Measurements from ENCODE around the gene MACF1. TPM values are rescaled to one million over a fixed set of nuclear protein-coding genes. Genes with fewer than 3 reads are reported as not detected.

MACF1 gene
- total and polyA plus RNA-seq, 2 of the 13 experiments (the other 11 are each of a cell fraction or from before 2014, with no cell fraction given), result 36.7 to 65.4 TPM

- peaks cover 27 to 65% of the 10 kb centered on the region in 2 experiments for H3K36me3 ChIP-seq (replicated peaks in 1 of 2; ENCODE audit: control insufficient read depth in 1 of 2, insufficient read depth in 2 of 2, low read length in 2 of 2)
- TF ChIP-seq ZUFSP (CRISPR knock-in tag; IDR thresholded peaks at IDR 0.05; ENCODE audit: borderline replicate concordance), result no peak
- H3K4me3 ChIP-seq (replicated peaks in 1 of 3; ENCODE audit: insufficient read depth in 1 of 3, low read depth in 2 of 3, low read length in 3 of 3), result no peak overlapping the region
- no peaks in the 10 kb centered on the region for H3K27me3 ChIP-seq (ENCODE audit: control insufficient read depth in 1 of 2, insufficient read depth in 2 of 2, low read length in 2 of 2)
- no peaks in the 10 kb centered on the region for H3K9me3 ChIP-seq (ENCODE audit: low read length)
- no peaks in the 10 kb centered on the region for H4K20me1 ChIP-seq (ENCODE audit: insufficient read depth, low read length)
- no peaks in the 10 kb centered on the region for H3K79me2 ChIP-seq (ENCODE audit: insufficient read depth, low read length)
- in situ Hi-C loops (cut with HindIII; ENCODE audit: extremely low pct_ligation_motif_present, low pct_unique_long_range_greater_than_20kb) (no loop called here), intact Hi-C loops (cut with micrococcal nuclease; ENCODE audit: unreplicated experiment) (no loop called here)
- ChIA-PET POLR2A (no interaction called here), CTCF (ENCODE audit: low intra/inter-chr PET ratio, low total read pairs) (no interaction called here)
- H3K9ac ChIP-seq (ENCODE audit: insufficient read depth, low read depth, low read length), result no peak overlapping the region
- no peak for ATAC-seq
- DNase-seq (ENCODE audit: low spot score), result no peak
- no TSS peak for BruUV-seq (replicated peaks)
- no peak overlapping the region for H3K4me2 ChIP-seq (ENCODE audit: low read depth, low read length)
- no peaks in the 10 kb centered on the region for H3K4me1 ChIP-seq (ENCODE audit: insufficient read depth, low read length)
- H3K27ac ChIP-seq (ENCODE audit: extremely low read length, insufficient read depth, low read length), result no peak overlapping the region
- no peak overlapping the region for H2AFZ ChIP-seq (ENCODE audit: low read length)
- no peak for FAIRE-seq
- WGBS (ENCODE audit: low lambda C conversion rate), result 90% methylated on average over 1 of the region's 1 CpG
These were observed 87.9 kb downstream of the MACF1 start for GRCh38 chr1:39292401-39292800.

GRCh38 chr1:39293375-39294070, 89.0 kb downstream of the MACF1 start:
- ChIA-PET POLR2A (no interaction called here), CTCF (ENCODE audit: low intra/inter-chr PET ratio, low total read pairs) (no interaction called here)
- H3K4me2 ChIP-seq (ENCODE audit: low read depth, low read length), result no peak overlapping the region
- FAIRE-seq (no peak), ATAC-seq (no peak), DNase-seq (ENCODE audit: low spot score) (no peak)
- no peaks in the 10 kb centered on the region for H3K9me3 ChIP-seq (ENCODE audit: low read length)
- TF ChIP-seq E2F5 (CRISPR knock-in tag; conservative IDR thresholded peaks at IDR 0.05) (no peak), JARID2 (CRISPR knock-in tag; IDR thresholded peaks at IDR 0.05; ENCODE audit: insufficient replicate concordance) (no peak), SMC3 (IDR thresholded peaks at IDR 0.05; ENCODE audit: low read length) (no peak), ZEB1 (IDR thresholded peaks at IDR 0.05; ENCODE audit: insufficient replicate concordance, low read depth) (no peak), MTF1 (CRISPR knock-in tag; IDR thresholded peaks at IDR 0.05) (no peak), REPIN1 (CRISPR knock-in tag; IDR thresholded peaks at IDR 0.05; ENCODE audit: borderline replicate concordance, low read depth) (no peak), BCLAF1 (IDR thresholded peaks at IDR 0.05) (no peak), ZNF451 (CRISPR knock-in tag; IDR thresholded peaks at IDR 0.05) (no peak)
- no peaks in the 10 kb centered on the region for H3K4me1 ChIP-seq (ENCODE audit: insufficient read depth, low read length)
- in situ Hi-C loops (cut with HindIII; ENCODE audit: extremely low pct_ligation_motif_present, low pct_unique_long_range_greater_than_20kb), result no loop called here
- peaks cover 23 to 63% of the 10 kb centered on the region in 2 experiments for H3K36me3 ChIP-seq (replicated peaks in 1 of 2; ENCODE audit: control insufficient read depth in 1 of 2, insufficient read depth in 2 of 2, low read length in 2 of 2)
- no TSS peak for BruUV-seq (replicated peaks)
- intact Hi-C loops (cut with micrococcal nuclease; ENCODE audit: unreplicated experiment), result no loop called here
- 95% methylated on average over 3 of the region's 3 CpGs for WGBS (ENCODE audit: low lambda C conversion rate)
- H3K4me3 ChIP-seq (replicated peaks in 1 of 3; ENCODE audit: insufficient read depth in 1 of 3, low read depth in 2 of 3, low read length in 3 of 3), result no peak overlapping the region
- H4K20me1 ChIP-seq (ENCODE audit: insufficient read depth, low read length), result no peaks in the 10 kb centered on the region
- H2AFZ ChIP-seq (ENCODE audit: low read length), result no peak overlapping the region
- H3K27me3 ChIP-seq (ENCODE audit: control insufficient read depth in 1 of 2, insufficient read depth in 2 of 2, low read length in 2 of 2), result no peaks in the 10 kb centered on the region
- H3K9ac ChIP-seq (ENCODE audit: insufficient read depth, low read depth, low read length), result no peak overlapping the region
- no peaks in the 10 kb centered on the region for H3K79me2 ChIP-seq (ENCODE audit: insufficient read depth, low read length)
- H3K27ac ChIP-seq (ENCODE audit: extremely low read length, insufficient read depth, low read length), result no peak overlapping the region

All from HepG2 (cell line).